Heart left ventricle (tissue), 16 donors: ENCODE data around the gene RAB11FIP5. TPM values are rescaled to one million over a fixed set of nuclear protein-coding genes. Genes with fewer than 3 reads are reported as not detected.

Experiments used
- ATAC-seq, 4 donors: fragments of 200-7000 bp; cut with Tn5 transposase; one replicate each; pipeline ENCODE4 v1.9.1; 2020 to 2022; ENCODE audit warnings: moderate library complexity in 4 of 4, mild to moderate bottlenecking in 3 of 4, moderate number of reproducible peaks in 1 of 4
- DNase-seq, 5 donors: peaks; one replicate each; pipeline ENCODE4 v3.0.0-alpha.2; 2020
- H3K27ac ChIP-seq, 12 donors: fragments of 200-600 bp; sonication (generic) in 4 of 12; one replicate each; pipeline versions ENCODE4 v1.5.0 to v1.8.0; 2016 to 2022; ENCODE audit warnings: mild to moderate bottlenecking in 2 of 12
- H3K27me3 ChIP-seq, 9 donors: fragments of 200-600 bp; sonication (generic) in 2 of 9; one replicate each; pipeline versions ENCODE4 v1.5.1 to v1.8.0; 2016 to 2022; ENCODE audit warnings: mild to moderate bottlenecking in 3 of 9
- H3K36me3 ChIP-seq, 9 donors: fragments of 200-600 bp; sonication (generic) in 2 of 9; one replicate each; pipeline versions ENCODE4 v1.5.0 to v1.8.0; 2018 to 2022; ENCODE audit warnings: mild to moderate bottlenecking in 2 of 9
- H3K4me1 ChIP-seq, 12 donors: fragments of 200-600 bp; sonication (generic) in 4 of 12; one replicate each; pipeline versions ENCODE4 v1.5.0 to v1.8.0; 2016 to 2022; ENCODE audit warnings: mild to moderate bottlenecking in 3 of 12
- H3K4me3 ChIP-seq, 12 donors: fragments of 200-600 bp; sonication (generic) in 4 of 12; one replicate each; pipeline versions ENCODE4 v1.5.0 to v1.8.0; 2017 to 2022; ENCODE audit warnings: mild to moderate bottlenecking in 9 of 12, moderate library complexity in 4 of 12
- H3K9me3 ChIP-seq, 12 donors: fragments of 200-600 bp; sonication (generic) in 4 of 12; one replicate each; pipeline versions ENCODE4 v1.5.0 to v1.8.0; 2016 to 2022; ENCODE audit warnings: mild to moderate bottlenecking in 1 of 12
- CTCF ChIP-seq, 12 donors: fragments of 200-600 bp; sonication (generic) in 4 of 12; IDR thresholded peaks; one replicate each; pipeline versions ENCODE4 v1.5.0 to v1.8.0; 2018 to 2022; ENCODE audit warnings: antibody characterized with exemption in 12 of 12, mild to moderate bottlenecking in 5 of 12
- POLR2A ChIP-seq, 2 donors: fragments of 450-650 bp; IDR thresholded peaks; one replicate each; pipeline ENCODE4 v1.6.1; 2017; ENCODE audit warnings: antibody characterized with exemption in 2 of 2, mild to moderate bottlenecking in 2 of 2, moderate library complexity in 2 of 2
- WGBS, 4 donors: extraction: QIAGEN DNeasy Blood & Tissue Kit in 2 of 4; methylation state at CpG; one replicate each; pipeline versions ENCODE4 v1.1.5 to v1.1.7; 2013 to 2018; 5-methylcytosine and 5-hydroxymethylcytosine counted together
- intact Hi-C, 10 donors: fragments of 100-400 bp; cut with DNase I; formaldehyde crosslinking; loops; one replicate each; pipeline versions ENCODE4 v1.11.1 to v1.14.2; 2022
- polyA plus RNA-seq, 2 donors: library from polyadenylated mRNA; stranded (reverse); fragments of 200-250 nt; gene quantifications; one replicate each; pipeline ENCODE4 v1.2.3, GENCODE V29; 2013
- total RNA-seq, 9 donors: library from RNA; depleted of rRNA in 2 of 9; stranded (reverse); fragments of >200 nt in 2 of 9; fragmentation: NEBNext Ultra II Directional in 3 of 9; extraction: Animal tissue kit (Norgen Biotek cat#: 25700) in 3 of 9; gene quantifications; one replicate each; pipeline versions ENCODE4 v1.1.0 to v1.2.4, GENCODE V29; 2016 to 2023
- donor health status: ischemic (EF 13 %, LVEDD 7.1; RV severe dilation, severe dysfunction).
- donor health status: healthy with polysubstance abuse.
- donor health status: DM: no; HTN: yes; CAD: no.
- donor health status: DM: no; HTN: no; CAD: no.
- donor health status: ischemic (EF 25% LVEDD 6.9; RV normal size, moderate dysfunction).
- donor health status: ischemic (EF 25% LVEDD 5.7; RV mildly dilated, moderate dysfunction).
- donor health status: healthy.
- donor health status: DM: yes; HTN: yes; CAD: no.
- donor health status: ischemic (EF 35%, LVEDD 5.7; RV mildly dilated, moderate dysfunction).
- donor health status: nonischemic (EF 11% LVEDD 7.7; RV severe dilation, severe dysfunction).
- donor health status: DM: yes; HTN: yes; CAD: no.
- donor health status: PGD.
- donor health status: ischemic (EF 29% LVEDD 5.4; RV normal size, mild dysfunction).
- donor health status: nonischemic (EF 23%, LVEDD 6.1; RV moderate dilation, normal function).

RAB11FIP5 gene
- total and polyA plus RNA-seq, 11 donors = 10.7 to 50.7 (median 24.8) TPM

DNA sequence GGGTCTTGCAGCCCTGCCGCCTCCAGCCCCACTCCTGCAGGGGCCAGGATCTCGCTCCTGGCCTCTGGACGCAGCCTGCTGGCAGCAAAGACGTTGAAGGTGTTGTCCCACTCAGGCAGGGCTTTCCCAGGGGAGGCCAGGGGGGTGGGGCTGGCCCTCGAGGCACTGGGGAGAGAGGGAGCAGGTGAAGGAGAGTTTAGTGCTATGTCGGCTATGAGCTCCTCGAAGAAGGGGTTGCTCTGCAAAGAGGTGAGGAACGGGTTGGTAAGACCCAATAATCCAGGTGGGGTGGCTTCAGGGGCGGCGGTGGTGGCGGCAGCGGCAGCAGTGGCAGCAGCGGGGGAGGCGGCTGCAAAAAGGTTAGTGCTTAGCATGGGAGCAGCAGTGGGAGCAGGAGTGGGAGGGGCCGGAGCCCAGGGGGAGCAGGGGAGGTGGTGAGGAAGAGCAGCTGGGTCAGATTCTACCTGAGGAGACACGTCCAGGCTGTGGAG, 31.5 kb downstream of the RAB11FIP5 start:
- intact Hi-C loops = loop anchor here in 6 of 10 donors (5.0 to 10.0 kb wide), 2 partner anchors 96 to 186 kb away; no protein-coding TSS in a partner anchor
- H3K9me3 ChIP-seq = no peaks in the 10 kb centered on the region
- WGBS, 4 donors = 83 to 87% (median 86%) methylated on average over 16 of the region's 16 CpGs
- no peak overlapping the region for H3K4me3 ChIP-seq
- DNase-seq = peak in 1 of 5 donors; percentile 19
- H3K36me3 ChIP-seq = peaks cover 0 to 28% (median 4%) of the 10 kb centered on the region in 9 donors
- no peak overlapping the region for H3K27ac ChIP-seq
- TF ChIP-seq POLR2A (IDR thresholded peaks at IDR 0.05) = no peak
- TF ChIP-seq CTCF (IDR thresholded peaks at IDR 0.05) = no peak
- H3K27me3 ChIP-seq = no peaks in the 10 kb centered on the region
- no peak for ATAC-seq
- peaks cover 0 to 13% (median 2%) of the 10 kb centered on the region in 12 donors for H3K4me1 ChIP-seq

GRCh38 chr2:73080321-73081131, 32.2 kb downstream of the RAB11FIP5 start:
- Histone ChIP-seq H3K4me1 (peaks cover 0 to 11% (median 3%) of the 10 kb centered on the region in 12 donors), H3K27ac (no peak overlapping the region), H3K36me3 (peaks cover 0 to 32% (median 6%) of the 10 kb centered on the region in 9 donors), H3K4me3 (no peak overlapping the region), H3K9me3 (no peaks in the 10 kb centered on the region), H3K27me3 (no peaks in the 10 kb centered on the region)
- intact Hi-C loops = loop anchor here in 6 of 10 donors (5.0 to 10.0 kb wide), 2 partner anchors 97 to 186 kb away; no protein-coding TSS in a partner anchor
- DNase-seq (peak in 1 of 5 donors; percentile 18), ATAC-seq (no peak)
- 81 to 87% (median 82%) methylated on average over 23 to 31 of the region's 31 CpGs for WGBS, 4 donors
- TF ChIP-seq POLR2A (IDR thresholded peaks at IDR 0.05) (no peak), CTCF (IDR thresholded peaks at IDR 0.05) (no peak)

DNA sequence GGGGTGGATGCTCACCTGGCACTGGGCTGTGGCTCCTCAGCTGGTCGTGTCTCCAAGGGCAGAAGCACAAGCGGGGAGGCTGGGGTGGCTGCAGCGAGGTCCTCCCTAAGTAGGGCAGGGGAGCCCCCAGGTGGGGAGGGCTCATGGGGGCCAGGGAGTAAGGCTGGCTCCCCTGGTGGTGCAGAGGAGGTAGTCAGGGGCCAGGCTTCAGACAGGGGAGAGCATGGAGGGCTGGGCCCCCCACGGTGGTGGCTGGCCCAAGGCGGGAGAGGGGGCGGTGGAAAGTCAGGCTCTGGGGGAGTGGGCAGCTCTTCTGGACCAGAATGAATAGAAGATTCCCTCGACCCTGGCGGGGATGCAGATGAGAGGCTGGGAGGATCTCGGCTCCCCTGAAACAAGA, 33.1 kb downstream of the RAB11FIP5 start:
- ATAC-seq = no peak
- intact Hi-C loops = loop anchor here in 6 of 10 donors (5.0 to 10.0 kb wide), 2 partner anchors 98 to 185 kb away; no protein-coding TSS in a partner anchor
- Histone ChIP-seq H3K4me1 (peaks cover 0 to 7% (median 0%) of the 10 kb centered on the region in 12 donors), H3K36me3 (peaks cover 0 to 35% (median 8%) of the 10 kb centered on the region in 9 donors), H3K4me3 (no peak overlapping the region), H3K27ac (no peak overlapping the region), H3K9me3 (no peaks in the 10 kb centered on the region), H3K27me3 (no peaks in the 10 kb centered on the region)
- 89 to 94% (median 92%) methylated on average over 6 to 9 of the region's 9 CpGs for WGBS, 4 donors
- TF ChIP-seq POLR2A (IDR thresholded peaks at IDR 0.05) (no peak), CTCF (IDR thresholded peaks at IDR 0.05) (no peak)
- peak in 1 of 5 donors; percentile 21 for DNase-seq
